ENCODE measurements around the gene C1orf159.

DNA sequence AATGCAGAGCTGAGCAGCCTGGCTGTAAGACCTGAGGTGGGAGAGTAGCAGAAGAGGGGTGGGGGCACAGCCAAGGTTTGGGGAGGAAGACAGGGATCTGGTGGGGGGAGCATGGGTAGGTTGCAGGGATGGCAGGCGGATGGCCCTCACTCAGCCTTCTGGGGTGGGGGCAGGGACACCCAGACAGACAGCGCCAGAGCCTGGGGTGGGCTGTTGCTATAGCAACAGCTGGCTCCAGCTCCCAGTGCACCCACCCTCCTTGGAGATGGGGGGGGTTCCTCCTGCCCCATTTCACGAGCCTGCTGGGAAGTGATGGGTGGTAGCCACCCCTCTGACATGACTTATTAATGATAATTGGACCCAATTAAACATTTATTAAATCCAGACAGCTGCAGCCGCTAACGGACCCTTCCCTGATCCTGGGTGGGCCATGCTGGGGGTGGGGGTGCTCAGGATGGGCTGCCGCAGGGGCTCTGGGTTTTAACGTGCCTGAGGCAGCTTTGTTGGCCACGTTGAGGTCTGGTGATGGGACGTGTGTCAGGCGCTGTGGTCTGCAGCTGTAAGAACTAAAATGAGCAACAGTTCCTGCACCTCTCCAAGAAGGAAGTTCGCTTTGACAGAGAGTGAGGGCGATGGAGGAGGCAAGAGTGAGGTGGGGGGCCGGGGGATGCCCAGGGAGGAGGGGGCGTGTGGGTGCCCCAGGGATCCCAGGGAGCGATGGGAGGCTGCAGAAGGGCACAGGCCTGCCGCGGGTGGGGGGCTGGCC, 76.6 kb downstream of the C1orf159 start:
- TF ChIP-seq EZH2phosphoT487 (IDR thresholded peaks at IDR 0.05; ENCODE audit: low read depth, severe bottlenecking, unreplicated experiment), result no peak
- TF ChIP-seq, protein P1, sequence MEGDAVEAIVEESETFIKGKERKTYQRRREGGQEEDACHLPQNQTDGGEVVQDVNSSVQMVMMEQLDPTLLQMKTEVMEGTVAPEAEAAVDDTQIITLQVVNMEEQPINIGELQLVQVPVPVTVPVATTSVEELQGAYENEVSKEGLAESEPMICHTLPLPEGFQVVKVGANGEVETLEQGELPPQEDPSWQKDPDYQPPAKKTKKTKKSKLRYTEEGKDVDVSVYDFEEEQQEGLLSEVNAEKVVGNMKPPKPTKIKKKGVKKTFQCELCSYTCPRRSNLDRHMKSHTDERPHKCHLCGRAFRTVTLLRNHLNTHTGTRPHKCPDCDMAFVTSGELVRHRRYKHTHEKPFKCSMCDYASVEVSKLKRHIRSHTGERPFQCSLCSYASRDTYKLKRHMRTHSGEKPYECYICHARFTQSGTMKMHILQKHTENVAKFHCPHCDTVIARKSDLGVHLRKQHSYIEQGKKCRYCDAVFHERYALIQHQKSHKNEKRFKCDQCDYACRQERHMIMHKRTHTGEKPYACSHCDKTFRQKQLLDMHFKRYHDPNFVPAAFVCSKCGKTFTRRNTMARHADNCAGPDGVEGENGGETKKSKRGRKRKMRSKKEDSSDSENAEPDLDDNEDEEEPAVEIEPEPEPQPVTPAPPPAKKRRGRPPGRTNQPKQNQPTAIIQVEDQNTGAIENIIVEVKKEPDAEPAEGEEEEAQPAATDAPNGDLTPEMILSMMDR (IDR thresholded peaks at IDR 0.05; ENCODE audit: poor library complexity), result no peak
- TF ChIP-seq EZH2 (IDR thresholded peaks at IDR 0.05; ENCODE audit: borderline replicate concordance), result no peak
